Activated CD4-positive, alpha-beta T cell treated with anti-CD3 and anti-CD28 coated beads for 24 hours (primary cell): ENCODE data around the gene ARL16.

ENCODE experiments used
- DNase-seq, 2 donors: peaks; one replicate each; pipeline ENCODE4 v3.0.0-alpha.2; 2020; ENCODE audit warnings: low read depth in 2 of 2

Gene ARL16

GRCh38 chr17:81712468-81713003 lies 28.9 kb upstream of the ARL16 start:
- DNase-seq = no peak

- peak; percentile 71 to 74 for DNase-seq
Measured at GRCh38 chr17:81711814-81712467, 28.3 kb upstream of the ARL16 start, which contains the start of gene SLC25A10. Gene SLC25A10 (plus strand): TSS chr17:81712284. CDS start chr17:81712427, 143 bp downstream.

- no peak for DNase-seq
Measured at GRCh38 chr17:81710514-81711308, 27.1 kb upstream of the ARL16 start.

DNA sequence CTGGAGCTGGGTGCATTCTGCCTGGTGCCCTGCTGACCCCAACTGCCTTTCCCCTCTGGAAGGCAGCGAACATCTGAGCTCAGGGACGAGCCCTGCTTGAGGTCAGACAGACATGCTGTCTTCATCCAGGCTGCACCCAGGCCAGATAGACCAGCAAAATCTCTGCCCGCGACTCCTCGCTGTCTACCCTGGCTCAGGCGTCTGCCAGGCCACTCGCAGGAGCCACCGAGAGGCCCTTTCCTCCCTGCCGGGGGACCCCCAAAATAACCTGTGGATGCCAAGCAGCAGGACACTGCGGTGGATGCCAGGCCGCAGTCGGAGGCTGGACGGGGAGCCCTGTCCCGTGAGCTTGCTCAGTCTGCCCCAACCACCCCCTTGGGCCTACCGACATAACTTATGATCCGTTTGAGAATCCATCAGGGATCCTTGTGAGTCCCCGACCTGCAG lies 25.2 kb upstream of the ARL16 start:
- DNase-seq = no peak

DNA sequence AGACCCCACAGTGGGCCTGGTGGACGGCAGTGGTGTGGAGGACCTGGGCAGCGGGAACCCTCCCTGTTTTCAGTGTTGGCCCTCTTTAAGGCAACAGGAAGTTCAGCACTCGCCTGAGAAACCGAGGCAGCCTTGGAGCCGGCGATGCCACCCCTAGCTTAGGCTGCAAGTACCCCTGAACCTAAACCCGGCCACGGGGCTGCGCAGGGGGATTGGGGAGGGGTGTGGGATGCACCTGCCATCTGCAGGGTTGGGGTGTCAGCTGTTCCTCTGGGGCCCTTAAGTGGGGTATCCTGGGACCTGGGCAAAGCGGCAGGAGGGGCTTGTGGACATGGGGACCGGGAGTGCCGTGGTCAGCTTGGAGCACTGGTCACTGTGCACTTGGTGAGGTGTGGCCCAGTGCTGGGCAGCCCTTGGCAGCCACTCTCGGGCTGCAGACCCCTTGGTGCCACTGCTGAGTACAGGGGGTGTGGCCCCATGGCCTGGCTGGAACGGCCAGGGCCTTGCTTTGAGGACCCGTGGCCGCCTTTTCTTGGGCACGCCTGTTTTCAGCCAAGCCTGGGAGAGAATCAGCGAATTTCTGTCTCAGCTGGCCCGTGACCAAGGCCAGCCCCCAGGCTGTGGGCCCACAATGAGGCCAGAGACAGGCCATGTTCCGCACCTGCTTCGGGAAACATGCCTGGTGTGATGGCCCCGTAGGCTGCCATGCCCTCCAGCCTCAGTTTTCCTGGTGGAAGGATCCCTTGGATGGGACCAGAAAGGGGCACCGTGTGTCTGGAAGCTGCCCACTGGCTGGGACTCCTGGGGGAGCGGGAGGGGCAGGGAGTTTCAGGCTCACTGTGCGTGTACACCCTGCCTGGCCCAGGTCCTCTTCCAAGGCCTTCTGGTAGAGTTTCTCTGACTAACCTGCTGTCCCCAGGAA lies 24.4 kb upstream of the ARL16 start:
- no peak for DNase-seq

- DNase-seq = no peak
Measured at GRCh38 chr17:81706757-81707624, 23.4 kb upstream of the ARL16 start.

GRCh38 chr17:81706232-81706611 lies 22.6 kb upstream of the ARL16 start:
- no peak for DNase-seq

DNA sequence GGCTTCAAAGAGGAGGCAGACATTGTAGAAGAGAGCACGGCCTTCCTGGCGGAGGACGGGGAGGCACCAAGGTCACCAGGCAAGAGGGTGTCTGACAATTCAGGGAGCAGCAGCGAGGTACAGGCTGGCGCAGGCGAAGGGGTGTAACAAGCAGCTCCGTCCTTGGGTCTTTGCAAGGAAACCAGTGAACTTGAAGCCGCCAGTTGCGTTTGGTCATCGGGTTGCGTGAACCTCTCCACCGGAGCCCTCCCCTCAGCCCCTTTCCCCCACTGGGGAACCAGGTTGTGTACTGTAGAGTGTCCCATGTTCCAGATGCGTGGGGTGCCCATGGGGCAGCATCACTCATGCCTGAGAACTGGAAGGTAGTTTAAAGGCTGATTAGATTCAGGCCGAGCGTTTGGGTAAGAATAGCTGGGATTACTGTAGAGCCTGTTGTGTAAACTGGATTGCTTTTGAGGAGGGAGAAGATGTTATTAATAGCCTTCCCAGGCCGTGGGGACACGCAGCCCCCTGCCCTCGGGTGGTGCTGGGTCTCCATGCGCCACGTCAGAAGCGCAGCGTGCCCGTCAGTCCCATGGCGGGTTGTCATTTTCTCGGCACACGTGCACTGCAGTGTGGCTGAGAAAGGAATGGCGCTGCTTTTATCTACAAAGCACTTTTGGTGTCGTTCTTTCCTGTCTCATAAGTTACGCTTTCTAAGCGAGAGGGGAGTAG lies 22.1 kb upstream of the ARL16 start:
- DNase-seq = no peak

DNA sequence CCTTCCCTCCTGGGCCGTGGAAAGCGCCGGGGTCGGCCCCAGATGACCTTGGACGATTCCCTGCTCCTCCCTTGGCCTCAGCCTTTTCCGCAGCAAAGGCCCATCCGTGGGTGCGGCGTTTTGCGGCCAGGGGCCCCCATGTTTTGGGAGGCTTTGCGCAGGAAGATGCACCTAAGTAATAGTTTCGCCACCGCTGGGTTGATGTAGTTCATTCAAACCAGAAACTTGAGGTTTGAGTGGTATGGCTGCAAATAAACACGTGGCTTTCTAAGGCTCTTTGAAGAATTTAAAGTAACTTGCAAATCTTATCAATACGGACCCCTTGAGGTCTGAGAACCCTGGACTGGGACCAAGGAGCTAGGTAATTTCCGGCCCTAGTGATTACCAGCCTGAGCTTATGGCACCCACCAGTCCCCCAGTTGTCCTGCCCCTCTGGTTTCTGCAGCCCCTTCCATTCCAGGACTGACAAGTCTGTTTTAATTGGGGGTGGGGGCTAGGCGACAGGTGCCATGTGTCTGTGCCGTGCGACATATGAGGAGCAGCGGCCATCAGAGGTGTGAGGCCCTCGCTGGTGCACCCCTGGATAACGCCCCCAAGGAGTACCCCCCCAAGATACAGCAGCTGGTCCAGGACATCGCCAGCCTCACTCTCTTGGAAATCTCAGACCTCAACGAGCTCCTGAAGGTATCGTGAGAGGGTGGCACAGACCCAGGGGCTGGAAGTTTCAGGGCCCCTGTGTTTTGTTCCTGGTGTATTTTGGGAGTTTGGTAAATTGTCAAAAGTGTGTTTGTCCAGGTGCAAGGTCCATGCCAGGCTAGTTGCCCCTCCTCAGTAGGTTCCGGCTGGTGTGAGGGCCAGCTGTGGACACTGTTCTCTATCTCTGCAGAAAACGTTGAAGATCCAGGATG lies 20.4 kb upstream of the ARL16 start:
- no peak for DNase-seq

DNA sequence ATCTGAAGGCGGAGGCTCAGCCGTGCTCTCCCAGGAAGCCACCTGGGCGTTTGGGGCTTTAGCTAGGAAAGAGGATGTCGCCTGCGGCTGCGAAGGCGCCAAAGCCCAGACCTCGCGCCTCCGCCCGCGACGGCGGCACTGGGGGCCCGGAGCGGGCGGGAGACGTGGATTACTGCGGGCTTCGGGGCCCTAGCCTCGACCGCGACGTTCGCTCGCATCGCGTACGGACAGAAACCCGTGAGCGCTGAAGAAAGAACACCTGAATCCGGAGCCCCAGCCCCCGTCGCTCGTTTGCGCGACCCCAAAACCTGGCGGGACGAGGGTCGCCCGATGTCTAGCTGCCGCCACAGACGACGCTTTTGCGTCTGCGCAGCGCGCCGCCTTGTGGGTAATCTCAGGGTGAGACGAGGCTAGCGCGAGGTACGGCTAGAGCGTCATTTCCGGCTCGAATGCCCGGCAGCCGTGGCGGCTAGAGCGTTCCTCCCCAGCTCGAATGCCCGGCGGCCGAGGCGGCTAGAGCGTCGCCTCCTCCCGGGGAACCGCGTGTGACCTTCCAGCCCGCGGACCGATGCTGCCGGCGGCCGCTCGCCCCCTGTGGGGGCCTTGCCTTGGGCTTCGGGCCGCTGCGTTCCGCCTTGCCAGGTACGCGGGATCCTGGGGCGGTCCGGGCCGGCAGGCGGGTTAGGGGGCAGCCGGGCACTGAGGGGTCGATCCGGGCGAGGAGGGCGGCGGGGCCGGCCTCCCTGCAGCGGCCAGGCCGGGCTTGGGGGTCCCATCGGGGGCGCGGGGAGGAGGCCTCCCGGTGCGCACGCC lies 19.5 kb upstream of the ARL16 start, which contains the start of gene MRPL12:
Gene MRPL12 (plus strand): TSS at position 434 of the 813 bp plus-strand sequence. CDS start 135 bp downstream, at position 569.
- peak; percentile 76 to 86 for DNase-seq

GRCh38 chr17:81701288-81702071 lies 17.9 kb upstream of the ARL16 start:
- DNase-seq = no peak

DNA sequence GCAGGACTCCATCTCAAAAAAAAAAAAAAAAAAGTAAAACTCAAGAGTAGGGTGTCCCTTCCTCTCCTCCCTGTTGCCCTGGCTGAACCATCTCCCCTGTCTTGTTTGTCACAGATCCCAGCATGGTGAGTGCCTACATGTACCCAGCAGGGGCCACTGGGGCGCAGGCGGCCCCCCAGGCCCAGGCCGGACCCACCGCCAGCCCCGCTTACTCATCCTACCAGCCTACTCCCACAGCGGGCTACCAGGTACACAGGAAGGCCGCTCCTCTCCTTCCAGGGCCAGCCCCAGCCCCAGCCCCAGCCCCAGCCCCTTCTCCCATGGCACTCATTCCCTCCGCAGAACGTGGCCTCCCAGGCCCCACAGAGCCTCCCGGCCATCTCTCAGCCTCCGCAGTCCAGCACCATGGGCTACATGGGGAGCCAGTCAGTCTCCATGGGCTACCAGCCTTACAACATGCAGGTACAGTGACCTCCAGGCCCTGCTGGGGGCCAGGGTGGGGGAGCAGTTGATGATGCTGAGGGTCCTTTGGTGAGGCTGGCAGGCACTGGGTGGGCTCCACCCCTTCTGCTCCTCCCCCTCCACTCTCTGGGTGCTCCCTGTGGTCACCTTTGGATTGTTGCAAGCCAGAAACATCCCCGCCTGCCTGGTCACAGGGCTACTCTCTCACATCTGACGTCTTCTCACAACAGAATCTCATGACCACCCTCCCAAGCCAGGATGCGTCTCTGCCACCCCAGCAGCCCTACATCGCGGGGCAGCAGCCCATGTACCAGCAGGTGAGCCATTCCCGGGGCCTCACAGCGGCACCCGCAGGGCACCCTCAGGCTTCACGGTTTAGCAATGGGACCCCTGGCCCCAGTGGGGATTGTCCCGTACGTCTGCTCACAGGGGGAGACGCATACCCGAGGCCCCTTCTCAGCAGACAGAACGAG lies 17.0 kb upstream of the ARL16 start:
- no peak for DNase-seq

GRCh38 chr17:81697261-81698044 lies 13.9 kb upstream of the ARL16 start:
- no peak for DNase-seq

DNA sequence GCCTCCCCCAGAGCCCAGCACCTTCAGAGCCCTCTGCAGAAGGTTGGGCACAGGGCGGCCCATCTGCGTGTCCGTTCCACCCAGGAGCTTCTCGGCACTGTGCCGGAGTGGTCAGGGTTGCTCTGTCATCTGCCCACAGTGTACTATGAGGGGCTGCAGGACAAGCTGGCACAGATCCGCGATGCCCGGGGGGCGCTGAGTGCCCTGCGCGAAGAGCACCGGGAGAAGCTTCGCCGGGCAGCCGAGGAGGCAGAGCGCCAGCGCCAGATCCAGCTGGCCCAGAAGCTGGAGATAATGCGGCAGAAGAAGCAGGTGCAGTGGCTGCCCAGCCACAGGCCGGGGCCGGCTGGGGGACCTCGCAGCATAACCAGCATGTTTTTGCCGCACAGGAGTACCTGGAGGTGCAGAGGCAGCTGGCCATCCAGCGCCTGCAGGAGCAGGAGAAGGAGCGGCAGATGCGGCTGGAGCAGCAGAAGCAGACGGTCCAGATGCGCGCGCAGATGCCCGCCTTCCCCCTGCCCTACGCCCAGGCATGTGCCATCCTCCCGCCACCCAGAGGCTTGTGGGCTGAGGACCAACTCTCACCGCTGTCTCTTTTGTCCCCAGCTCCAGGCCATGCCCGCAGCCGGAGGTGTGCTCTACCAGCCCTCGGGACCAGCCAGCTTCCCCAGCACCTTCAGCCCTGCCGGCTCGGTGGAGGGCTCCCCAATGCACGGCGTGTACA lies 12.8 kb upstream of the ARL16 start:
- no peak for DNase-seq

- DNase-seq = no peak
Measured at GRCh38 chr17:81695801-81696200, 12.2 kb upstream of the ARL16 start.
